Measurements from ENCODE around the gene COPRS. TPM values are rescaled to one million over a fixed set of nuclear protein-coding genes. Genes with fewer than 3 reads are reported as not detected.

The COPRS gene
- total RNA-seq, 1 experiment from 2014 or later = 37.5 TPM

DNA sequence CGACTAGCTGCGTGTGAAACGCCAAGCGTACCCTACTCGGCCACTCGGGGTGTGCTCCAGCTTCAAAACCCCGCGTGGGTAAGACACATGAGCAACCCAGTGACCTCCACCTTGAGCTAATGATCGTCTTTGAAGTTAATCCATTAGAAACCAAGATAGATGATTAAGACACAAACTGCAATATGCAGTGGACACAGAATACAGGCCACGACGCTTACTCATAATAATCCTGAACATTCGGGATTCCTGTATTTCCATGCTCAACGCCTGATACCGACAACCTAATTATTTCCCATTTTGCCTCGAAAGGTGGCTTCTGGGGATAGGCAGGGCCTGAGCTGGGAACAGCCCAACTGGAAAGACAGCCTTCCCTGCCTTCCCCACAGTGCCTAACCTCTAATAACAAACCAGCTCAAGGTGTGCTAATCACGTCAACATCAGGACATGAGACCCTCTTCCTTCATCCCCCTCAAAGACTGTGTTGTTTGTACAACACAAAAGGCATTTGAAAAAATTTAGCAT lies 504 bp upstream of the COPRS start:
- Mint-ChIP-seq H3K4me3 (peak overlapping the region; percentile 70), H3K4me1 (peaks cover 19% of the 10 kb centered on the region), H3K27me3 (ENCODE audit: low read depth) (peaks cover 6% of the 10 kb centered on the region; the same call in 1 of the 2 replicates), H3K36me3 (peaks cover 15% of the 10 kb centered on the region), H3K9me3 (no peaks in the 10 kb centered on the region), H3K27ac (peak overlapping the region; percentile 39)
- ChIA-PET POLR2A (no interaction called here), CTCF (interaction anchor here (1.2 to 2.8 kb wide), 4 partner anchors 17 to 318 kb away, joined by 4 to 15 read pairs (median 8); partner anchors contain the start of genes LRRC37B and UTP6)
- DNase-seq (ENCODE audit: low spot score) = no peak
- TF ChIP-seq SMAD4 (CRISPR knock-in tag; IDR thresholded peaks at IDR 0.05) (no peak), MXD4 (CRISPR knock-in tag; IDR thresholded peaks at IDR 0.05; ENCODE audit: borderline replicate concordance) (no peak), GRHL2 (CRISPR knock-in tag; IDR thresholded peaks at IDR 0.05; ENCODE audit: insufficient replicate concordance, severe bottlenecking) (no peak), FOXP1 (CRISPR knock-in tag; IDR thresholded peaks at IDR 0.05; ENCODE audit: borderline replicate concordance) (no peak), JAZF1 (CRISPR knock-in tag; IDR thresholded peaks at IDR 0.05) (no peak), ZBTB21 (CRISPR knock-in tag; IDR thresholded peaks at IDR 0.05; ENCODE audit: borderline replicate concordance) (no peak), ZNF219 (CRISPR knock-in tag; IDR thresholded peaks at IDR 0.05; ENCODE audit: borderline replicate concordance) (no peak), ZNF121 (CRISPR knock-in tag; IDR thresholded peaks at IDR 0.05) (no peak), NR2C2 (CRISPR knock-in tag; IDR thresholded peaks at IDR 0.05) (no peak), ZNF317 (CRISPR knock-in tag; IDR thresholded peaks at IDR 0.05; ENCODE audit: borderline replicate concordance, low read depth) (no peak), ETV6 (CRISPR knock-in tag; IDR thresholded peaks at IDR 0.05) (no peak), MAX (CRISPR knock-in tag; IDR thresholded peaks at IDR 0.05) (no peak), ZNF138 (CRISPR knock-in tag; conservative IDR thresholded peaks at IDR 0.05) (no peak), EMX1 (CRISPR knock-in tag; IDR thresholded peaks at IDR 0.05) (no peak), TCF7 (CRISPR knock-in tag; IDR thresholded peaks at IDR 0.05; ENCODE audit: low read depth) (no peak), ATF6 (CRISPR knock-in tag; IDR thresholded peaks at IDR 0.05) (no peak), NFE2L1 (CRISPR knock-in tag; IDR thresholded peaks at IDR 0.05) (no peak)
- TF ChIP-seq, protein P1, sequence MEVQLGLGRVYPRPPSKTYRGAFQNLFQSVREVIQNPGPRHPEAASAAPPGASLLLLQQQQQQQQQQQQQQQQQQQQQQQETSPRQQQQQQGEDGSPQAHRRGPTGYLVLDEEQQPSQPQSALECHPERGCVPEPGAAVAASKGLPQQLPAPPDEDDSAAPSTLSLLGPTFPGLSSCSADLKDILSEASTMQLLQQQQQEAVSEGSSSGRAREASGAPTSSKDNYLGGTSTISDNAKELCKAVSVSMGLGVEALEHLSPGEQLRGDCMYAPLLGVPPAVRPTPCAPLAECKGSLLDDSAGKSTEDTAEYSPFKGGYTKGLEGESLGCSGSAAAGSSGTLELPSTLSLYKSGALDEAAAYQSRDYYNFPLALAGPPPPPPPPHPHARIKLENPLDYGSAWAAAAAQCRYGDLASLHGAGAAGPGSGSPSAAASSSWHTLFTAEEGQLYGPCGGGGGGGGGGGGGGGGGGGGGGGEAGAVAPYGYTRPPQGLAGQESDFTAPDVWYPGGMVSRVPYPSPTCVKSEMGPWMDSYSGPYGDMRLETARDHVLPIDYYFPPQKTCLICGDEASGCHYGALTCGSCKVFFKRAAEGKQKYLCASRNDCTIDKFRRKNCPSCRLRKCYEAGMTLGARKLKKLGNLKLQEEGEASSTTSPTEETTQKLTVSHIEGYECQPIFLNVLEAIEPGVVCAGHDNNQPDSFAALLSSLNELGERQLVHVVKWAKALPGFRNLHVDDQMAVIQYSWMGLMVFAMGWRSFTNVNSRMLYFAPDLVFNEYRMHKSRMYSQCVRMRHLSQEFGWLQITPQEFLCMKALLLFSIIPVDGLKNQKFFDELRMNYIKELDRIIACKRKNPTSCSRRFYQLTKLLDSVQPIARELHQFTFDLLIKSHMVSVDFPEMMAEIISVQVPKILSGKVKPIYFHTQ (CRISPR knock-in tag; IDR thresholded peaks at IDR 0.05) = no peak
- TF ChIP-seq, protein P2, sequence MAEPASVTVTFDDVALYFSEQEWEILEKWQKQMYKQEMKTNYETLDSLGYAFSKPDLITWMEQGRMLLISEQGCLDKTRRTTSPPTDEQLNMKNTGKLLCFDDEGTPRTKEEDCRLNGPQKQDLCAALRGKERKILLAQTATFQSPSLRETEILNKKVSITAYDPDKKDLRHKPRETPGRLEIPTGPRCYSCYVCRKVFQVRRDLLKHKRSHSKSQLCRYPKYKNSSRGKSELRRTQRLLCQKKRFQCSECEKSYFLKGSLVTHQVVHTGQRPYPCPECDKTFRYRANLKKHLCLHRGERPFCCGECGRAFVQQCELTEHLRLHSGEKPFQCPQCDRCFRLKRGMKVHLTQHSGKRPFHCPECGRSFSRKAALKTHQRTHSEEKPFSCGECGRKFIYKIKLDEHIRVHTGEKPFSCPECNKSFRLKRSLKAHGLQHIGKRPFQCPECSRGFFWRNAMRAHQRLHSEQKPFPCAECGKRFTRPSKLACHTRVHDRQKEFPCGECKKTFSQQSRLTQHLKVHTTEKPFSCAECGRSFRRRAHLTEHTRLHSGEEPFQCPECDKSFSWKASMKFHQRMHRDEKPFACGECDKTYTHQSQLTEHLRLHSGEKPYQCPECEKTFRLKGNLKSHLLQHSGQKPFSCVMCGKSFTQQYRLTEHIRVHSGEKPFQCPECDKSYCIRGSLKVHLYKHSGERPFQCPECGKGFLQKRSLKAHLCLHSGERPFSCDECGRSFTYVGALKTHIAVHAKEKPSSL (CRISPR knock-in tag; conservative IDR thresholded peaks at IDR 0.05) = no peak
- TF ChIP-seq, protein P3, sequence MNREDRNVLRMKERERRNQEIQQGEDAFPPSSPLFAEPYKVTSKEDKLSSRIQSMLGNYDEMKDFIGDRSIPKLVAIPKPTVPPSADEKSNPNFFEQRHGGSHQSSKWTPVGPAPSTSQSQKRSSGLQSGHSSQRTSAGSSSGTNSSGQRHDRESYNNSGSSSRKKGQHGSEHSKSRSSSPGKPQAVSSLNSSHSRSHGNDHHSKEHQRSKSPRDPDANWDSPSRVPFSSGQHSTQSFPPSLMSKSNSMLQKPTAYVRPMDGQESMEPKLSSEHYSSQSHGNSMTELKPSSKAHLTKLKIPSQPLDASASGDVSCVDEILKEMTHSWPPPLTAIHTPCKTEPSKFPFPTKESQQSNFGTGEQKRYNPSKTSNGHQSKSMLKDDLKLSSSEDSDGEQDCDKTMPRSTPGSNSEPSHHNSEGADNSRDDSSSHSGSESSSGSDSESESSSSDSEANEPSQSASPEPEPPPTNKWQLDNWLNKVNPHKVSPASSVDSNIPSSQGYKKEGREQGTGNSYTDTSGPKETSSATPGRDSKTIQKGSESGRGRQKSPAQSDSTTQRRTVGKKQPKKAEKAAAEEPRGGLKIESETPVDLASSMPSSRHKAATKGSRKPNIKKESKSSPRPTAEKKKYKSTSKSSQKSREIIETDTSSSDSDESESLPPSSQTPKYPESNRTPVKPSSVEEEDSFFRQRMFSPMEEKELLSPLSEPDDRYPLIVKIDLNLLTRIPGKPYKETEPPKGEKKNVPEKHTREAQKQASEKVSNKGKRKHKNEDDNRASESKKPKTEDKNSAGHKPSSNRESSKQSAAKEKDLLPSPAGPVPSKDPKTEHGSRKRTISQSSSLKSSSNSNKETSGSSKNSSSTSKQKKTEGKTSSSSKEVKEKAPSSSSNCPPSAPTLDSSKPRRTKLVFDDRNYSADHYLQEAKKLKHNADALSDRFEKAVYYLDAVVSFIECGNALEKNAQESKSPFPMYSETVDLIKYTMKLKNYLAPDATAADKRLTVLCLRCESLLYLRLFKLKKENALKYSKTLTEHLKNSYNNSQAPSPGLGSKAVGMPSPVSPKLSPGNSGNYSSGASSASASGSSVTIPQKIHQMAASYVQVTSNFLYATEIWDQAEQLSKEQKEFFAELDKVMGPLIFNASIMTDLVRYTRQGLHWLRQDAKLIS (CRISPR knock-in tag; IDR thresholded peaks at IDR 0.05; ENCODE audit: borderline replicate concordance) = no peak
- peak; percentile 49 for ATAC-seq
